ENCODE results near the gene CD2BP2.
"Not testable (repeated sequence)": the region's sequence is repeated elsewhere in the genome, so short reads cannot be mapped to it uniquely, and the experiment has no call there.

- not testable (repeated sequence) for TF ChIP-seq CTCF (IDR thresholded peaks at IDR 0.05; ENCODE audit: low read length); EZH2 (optimal IDR thresholded peaks at IDR 0.05; ENCODE audit: low read depth, low read length)
These were observed 20.6 kb downstream of the CD2BP2 start for GRCh38 chr16:30334473-30334989.
